Peyer's patch (tissue), 4 donors: ENCODE data around the gene UBE2E2.

Experiments
- POLR2A ChIP-seq, 2 donors: fragments of 450-650 bp; IDR thresholded peaks; one replicate each; pipeline ENCODE4 v1.5.1; 2017; ENCODE audit warnings: antibody characterized with exemption in 2 of 2, mild to moderate bottlenecking in 2 of 2, moderate library complexity in 2 of 2
- TF ChIP-seq, protein P1 (sequence below), 6 experiments: fragments of 450-650 bp in 4 of 6; fragments of 200-600 bp in 2 of 6; sonication (generic) in 1 of 6; IDR thresholded peaks; one replicate each; pipeline ENCODE4 v1.5.1; 2017 to 2019; ENCODE audit warnings: antibody characterized with exemption in 6 of 6, mild to moderate bottlenecking in 3 of 6, moderate library complexity in 1 of 6

DNA sequence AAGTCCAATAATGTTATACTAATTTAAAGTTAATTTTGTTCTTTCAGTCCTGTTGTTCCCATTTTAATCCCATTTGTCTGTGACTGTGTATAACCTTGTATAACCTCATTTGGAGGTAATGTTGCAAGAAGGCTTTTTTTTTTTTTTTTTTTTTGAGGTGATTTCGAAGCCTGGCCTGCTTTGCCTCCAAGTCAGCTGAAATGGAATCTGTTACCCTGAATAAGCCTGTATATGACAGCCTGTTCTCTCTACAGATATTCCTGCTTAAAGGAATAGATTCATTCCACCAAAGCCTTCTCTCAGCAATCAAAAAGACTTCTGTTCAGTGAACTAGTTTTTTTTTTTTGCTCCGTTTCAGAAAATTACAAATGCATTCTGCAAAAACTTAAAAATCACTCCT, 330.9 kb downstream of the UBE2E2 start:
- TF ChIP-seq, protein P1, sequence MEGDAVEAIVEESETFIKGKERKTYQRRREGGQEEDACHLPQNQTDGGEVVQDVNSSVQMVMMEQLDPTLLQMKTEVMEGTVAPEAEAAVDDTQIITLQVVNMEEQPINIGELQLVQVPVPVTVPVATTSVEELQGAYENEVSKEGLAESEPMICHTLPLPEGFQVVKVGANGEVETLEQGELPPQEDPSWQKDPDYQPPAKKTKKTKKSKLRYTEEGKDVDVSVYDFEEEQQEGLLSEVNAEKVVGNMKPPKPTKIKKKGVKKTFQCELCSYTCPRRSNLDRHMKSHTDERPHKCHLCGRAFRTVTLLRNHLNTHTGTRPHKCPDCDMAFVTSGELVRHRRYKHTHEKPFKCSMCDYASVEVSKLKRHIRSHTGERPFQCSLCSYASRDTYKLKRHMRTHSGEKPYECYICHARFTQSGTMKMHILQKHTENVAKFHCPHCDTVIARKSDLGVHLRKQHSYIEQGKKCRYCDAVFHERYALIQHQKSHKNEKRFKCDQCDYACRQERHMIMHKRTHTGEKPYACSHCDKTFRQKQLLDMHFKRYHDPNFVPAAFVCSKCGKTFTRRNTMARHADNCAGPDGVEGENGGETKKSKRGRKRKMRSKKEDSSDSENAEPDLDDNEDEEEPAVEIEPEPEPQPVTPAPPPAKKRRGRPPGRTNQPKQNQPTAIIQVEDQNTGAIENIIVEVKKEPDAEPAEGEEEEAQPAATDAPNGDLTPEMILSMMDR (IDR thresholded peaks at IDR 0.05), result no peak
- no peak for TF ChIP-seq POLR2A (IDR thresholded peaks at IDR 0.05)
